Chondrocyte (in vitro differentiated cells): ENCODE results near the gene SINHCAF. TPM values are rescaled to one million over a fixed set of nuclear protein-coding genes. Genes with fewer than 3 reads are reported as not detected.

ENCODE experiments used
- DNase-seq: peaks from one replicate; pipeline ENCODE4 v3.0.0; 2021; ENCODE audit warnings: mixed read lengths, low spot score
- H3K27ac Mint-ChIP-seq: one replicate; pipeline ENCODE4 v1.8.0; 2021; ENCODE audit warnings: mild to moderate bottlenecking, moderate library complexity, mixed read lengths; ENCODE audit not compliant: unreplicated experiment
- H3K27me3 Mint-ChIP-seq: 2 replicates; pipeline ENCODE4 v1.8.0; 2021; ENCODE audit warnings: low read depth, mixed read lengths
- H3K36me3 Mint-ChIP-seq: 2 replicates; pipeline ENCODE4 v1.8.0; 2021; ENCODE audit warnings: low read depth, mixed read lengths
- H3K4me1 Mint-ChIP-seq: 2 replicates; pipeline ENCODE4 v1.8.0; 2021; ENCODE audit warnings: low read depth, mild to moderate bottlenecking, mixed read lengths
- H3K4me3 Mint-ChIP-seq: one replicate; pipeline ENCODE4 v1.8.0; 2021; ENCODE audit warnings: mild to moderate bottlenecking, moderate library complexity, mixed read lengths; ENCODE audit not compliant: unreplicated experiment
- H3K9me3 Mint-ChIP-seq: 2 replicates; pipeline ENCODE4 v1.8.0; 2021; ENCODE audit warnings: low read depth, mixed read lengths
- total RNA-seq: library from RNA; stranded (reverse); gene quantifications from 3 replicates; pipeline ENCODE4 v1.2.1, GENCODE V29; 2021
- TF ChIP-seq, protein P1 (sequence below): fragments of 200-600 bp; sonication (generic); IDR thresholded peaks from 2 replicates; pipeline ENCODE4 v1.5.0; 2021; ENCODE audit warnings: antibody characterized with exemption, mild to moderate bottlenecking, moderate library complexity

Gene SINHCAF
- total RNA-seq, 1 donor from 2014 or later = 32.5 TPM

DNA sequence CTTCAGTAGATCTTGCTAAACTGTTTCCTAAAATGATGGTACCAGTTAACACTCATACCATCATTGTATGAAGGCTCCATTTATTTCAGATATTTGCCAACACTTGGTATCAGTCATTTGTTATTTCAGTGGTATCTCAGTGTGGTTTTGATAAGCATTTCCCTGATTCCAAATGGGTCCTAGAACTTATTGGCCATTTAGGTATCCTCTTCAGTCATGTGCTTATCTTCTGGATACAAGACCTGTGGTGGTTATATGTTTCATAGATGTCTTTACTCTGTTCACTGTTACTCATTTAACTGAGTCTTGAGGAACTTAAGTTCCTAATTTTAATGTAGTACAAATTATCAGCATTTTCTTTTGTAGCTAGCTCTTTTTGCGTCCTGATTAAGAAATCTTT lies 13.5 kb downstream of the SINHCAF start:
- H3K36me3 Mint-ChIP-seq = no peaks in the 10 kb centered on the region
- no peak overlapping the region for H3K4me3 Mint-ChIP-seq
- H3K27ac Mint-ChIP-seq = no peak overlapping the region
- H3K27me3 Mint-ChIP-seq = no peaks in the 10 kb centered on the region
- TF ChIP-seq, protein P1, sequence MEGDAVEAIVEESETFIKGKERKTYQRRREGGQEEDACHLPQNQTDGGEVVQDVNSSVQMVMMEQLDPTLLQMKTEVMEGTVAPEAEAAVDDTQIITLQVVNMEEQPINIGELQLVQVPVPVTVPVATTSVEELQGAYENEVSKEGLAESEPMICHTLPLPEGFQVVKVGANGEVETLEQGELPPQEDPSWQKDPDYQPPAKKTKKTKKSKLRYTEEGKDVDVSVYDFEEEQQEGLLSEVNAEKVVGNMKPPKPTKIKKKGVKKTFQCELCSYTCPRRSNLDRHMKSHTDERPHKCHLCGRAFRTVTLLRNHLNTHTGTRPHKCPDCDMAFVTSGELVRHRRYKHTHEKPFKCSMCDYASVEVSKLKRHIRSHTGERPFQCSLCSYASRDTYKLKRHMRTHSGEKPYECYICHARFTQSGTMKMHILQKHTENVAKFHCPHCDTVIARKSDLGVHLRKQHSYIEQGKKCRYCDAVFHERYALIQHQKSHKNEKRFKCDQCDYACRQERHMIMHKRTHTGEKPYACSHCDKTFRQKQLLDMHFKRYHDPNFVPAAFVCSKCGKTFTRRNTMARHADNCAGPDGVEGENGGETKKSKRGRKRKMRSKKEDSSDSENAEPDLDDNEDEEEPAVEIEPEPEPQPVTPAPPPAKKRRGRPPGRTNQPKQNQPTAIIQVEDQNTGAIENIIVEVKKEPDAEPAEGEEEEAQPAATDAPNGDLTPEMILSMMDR = no peak
- H3K9me3 Mint-ChIP-seq = no peaks in the 10 kb centered on the region
- H3K4me1 Mint-ChIP-seq = peaks cover 14% of the 10 kb centered on the region
- no peak for DNase-seq

DNA sequence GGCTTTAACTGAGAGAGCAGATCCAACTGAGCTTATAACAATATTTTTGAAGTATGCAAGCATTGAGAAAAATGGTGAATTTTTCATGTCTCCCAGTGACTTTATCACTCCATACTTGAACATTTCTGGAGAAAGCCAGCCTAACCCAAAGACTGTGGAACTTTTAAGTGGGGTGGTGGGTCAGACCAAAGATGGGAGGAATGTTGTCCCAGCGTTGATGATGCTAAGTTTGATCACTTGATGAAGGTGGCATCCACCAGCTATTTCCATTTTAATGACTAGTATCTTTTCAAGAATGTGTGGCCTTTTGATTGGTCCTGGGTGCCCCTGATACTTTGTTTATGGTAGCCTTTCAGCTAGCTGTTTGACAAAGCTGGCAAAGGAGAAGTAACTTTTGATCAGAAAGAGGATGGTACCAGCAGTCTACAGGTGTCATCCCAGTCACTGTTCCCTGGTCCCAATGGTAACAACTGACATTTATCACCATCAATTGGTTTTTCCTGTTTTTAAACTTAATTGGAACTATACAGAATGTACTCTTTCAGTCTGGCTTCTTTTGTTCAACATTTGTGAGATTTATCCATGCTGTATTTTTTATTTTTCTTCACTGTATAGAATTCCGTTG lies 14.2 kb downstream of the SINHCAF start:
- Mint-ChIP-seq H3K36me3 (no peaks in the 10 kb centered on the region), H3K27ac (no peak overlapping the region), H3K27me3 (no peaks in the 10 kb centered on the region), H3K9me3 (no peaks in the 10 kb centered on the region), H3K4me3 (no peak overlapping the region), H3K4me1 (peaks cover 7% of the 10 kb centered on the region)
- DNase-seq = no peak
- TF ChIP-seq, protein P1 = no peak

DNA sequence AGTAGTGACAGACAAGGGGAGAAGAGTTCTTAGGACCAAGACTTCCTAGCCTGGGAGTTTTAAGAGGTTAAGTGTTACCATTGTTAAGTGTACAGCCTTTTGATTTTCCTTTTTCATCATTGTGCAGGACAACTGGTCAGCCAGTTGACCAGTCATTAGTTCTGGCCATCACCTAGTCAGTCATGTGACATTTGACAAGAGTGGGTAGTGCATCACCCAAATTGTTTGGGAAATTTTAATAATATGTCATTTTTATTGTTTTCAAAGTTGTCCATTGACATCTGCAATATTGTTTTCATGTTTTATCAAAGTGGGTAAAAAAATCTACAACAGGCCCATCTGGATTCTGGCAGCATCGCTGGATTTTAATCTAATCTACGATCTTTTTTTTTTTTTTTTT lies 15.5 kb downstream of the SINHCAF start:
- no peak overlapping the region for H3K27ac Mint-ChIP-seq
- peaks cover 6% of the 10 kb centered on the region for H3K4me1 Mint-ChIP-seq
- no peaks in the 10 kb centered on the region for H3K27me3 Mint-ChIP-seq
- H3K36me3 Mint-ChIP-seq = no peaks in the 10 kb centered on the region
- no peak overlapping the region for H3K4me3 Mint-ChIP-seq
- no peaks in the 10 kb centered on the region for H3K9me3 Mint-ChIP-seq
- no peak for DNase-seq
- TF ChIP-seq, protein P1 = no peak

DNA sequence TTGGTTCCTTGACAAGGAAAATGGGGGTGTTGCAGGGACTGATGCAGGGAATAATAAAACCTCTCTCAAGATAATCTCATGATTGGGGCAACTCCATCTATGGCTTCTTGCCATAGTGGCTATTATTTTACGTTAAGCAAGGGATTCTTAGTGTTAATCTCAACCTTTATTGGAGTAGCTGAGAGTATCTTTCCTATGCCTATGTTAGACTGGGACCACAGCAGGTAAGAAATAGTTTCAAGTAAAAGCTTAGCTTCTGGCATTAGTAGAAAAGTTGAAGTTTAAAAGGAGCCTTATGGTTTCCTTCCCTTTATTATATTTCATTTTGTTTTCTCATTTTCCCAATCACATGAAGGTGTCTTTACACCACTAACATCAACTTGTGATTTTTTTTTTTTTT lies 16.7 kb downstream of the SINHCAF start:
- Mint-ChIP-seq H3K27me3 (no peaks in the 10 kb centered on the region), H3K9me3 (no peaks in the 10 kb centered on the region), H3K36me3 (no peaks in the 10 kb centered on the region), H3K4me3 (no peak overlapping the region), H3K27ac (no peak overlapping the region), H3K4me1 (peaks cover 3% of the 10 kb centered on the region)
- TF ChIP-seq, protein P1 = no peak
- no peak for DNase-seq

DNA sequence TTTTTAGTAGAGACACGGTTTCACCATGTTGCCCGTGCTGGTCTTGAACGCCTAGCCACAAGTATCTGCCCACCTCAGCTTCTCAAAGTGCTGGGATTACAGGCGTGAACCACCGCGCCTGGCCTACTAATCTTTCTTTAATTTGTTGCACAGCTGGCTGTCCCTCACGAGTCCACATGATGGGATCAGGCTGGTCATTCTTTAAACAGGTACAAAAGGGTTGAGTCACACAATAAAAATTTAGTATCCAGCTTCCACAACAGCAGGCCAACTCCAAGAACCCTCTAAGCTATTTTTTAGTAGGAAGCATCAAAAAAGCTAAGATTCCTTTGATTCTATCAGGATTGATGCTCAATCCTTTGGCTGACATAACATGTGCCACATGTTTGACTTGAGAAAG lies 17.8 kb downstream of the SINHCAF start:
- TF ChIP-seq, protein P1 = no peak
- Mint-ChIP-seq H3K4me3 (no peak overlapping the region), H3K9me3 (no peaks in the 10 kb centered on the region), H3K27me3 (no peaks in the 10 kb centered on the region), H3K36me3 (peaks cover 5% of the 10 kb centered on the region), H3K27ac (no peak overlapping the region), H3K4me1 (peaks cover 2% of the 10 kb centered on the region)
- no peak for DNase-seq
